ENCODE measurements around the gene FNDC3B. TPM values are rescaled to one million over a fixed set of nuclear protein-coding genes. Genes with fewer than 3 reads are reported as not detected.

Gene FNDC3B
- total and polyA plus RNA-seq, 2 of the 8 experiments (the other 6 are each of a cell fraction or from before 2014, with no cell fraction given), result 14.1 to 44.4 TPM

DNA sequence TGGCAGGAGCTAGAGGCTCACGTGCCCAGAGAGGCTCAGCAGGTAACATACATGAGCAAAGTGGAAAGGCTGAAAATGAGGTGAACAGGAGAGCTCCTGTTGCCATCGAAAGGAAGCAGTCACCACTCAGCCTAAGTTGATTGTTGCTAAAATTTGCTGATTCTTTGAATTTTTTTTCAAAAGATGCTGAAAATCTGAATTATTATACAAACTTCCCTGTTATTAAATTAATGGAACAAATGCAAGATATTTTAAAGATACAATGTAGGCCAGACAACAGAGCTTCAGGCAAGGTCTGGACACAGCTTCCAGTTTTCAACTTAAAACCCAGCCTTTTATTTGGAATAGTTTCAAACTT, 257.6 kb downstream of the FNDC3B start:
- no peak for DNase-seq (ENCODE audit: low read depth in 1 of 2, low spot score in 2 of 2)
- Histone ChIP-seq H4K20me1 (replicated peaks in 1 of 2; ENCODE audit: control insufficient read depth in 1 of 2, insufficient read depth in 2 of 2, low read length in 2 of 2) (no peaks in the 10 kb centered on the region), H4K5ac (ENCODE audit: insufficient read length, low read depth, low read length) (no peak overlapping the region)

More for the DNA sequence above, 257.6 kb downstream of the FNDC3B start:
- Histone ChIP-seq H3K36me3 (ENCODE audit: control insufficient read depth in 2 of 4, insufficient read depth in 4 of 4, low read length in 3 of 4) (peaks cover 0 to 9% (median 2%) of the 10 kb centered on the region in 4 experiments; a peak in 4 of 8 replicates), H3K23ac (ENCODE audit: insufficient read length) (no peak overlapping the region), H2AK5ac (ENCODE audit: low read depth, low read length) (no peak overlapping the region), H2BK12ac (ENCODE audit: low read depth, low read length) (no peak overlapping the region), H3K79me1 (ENCODE audit: low read depth, low read length) (no peaks in the 10 kb centered on the region), H3K9me3 (ENCODE audit: insufficient read depth in 2 of 2, low read depth in 1 of 2, low read length in 1 of 2) (no peaks in the 10 kb centered on the region), H2BK20ac (ENCODE audit: low read length) (no peak overlapping the region), H3K4me3 (ENCODE audit: extremely low read depth in 1 of 4, insufficient read depth in 2 of 4, low read depth in 3 of 4, low read length in 4 of 4) (no peak overlapping the region), H4K8ac (ENCODE audit: extremely low read depth, insufficient read depth, low read length) (no peak overlapping the region), H2BK120ac (replicated peaks; ENCODE audit: low read depth, low read length) (no peak overlapping the region), H3K56ac (replicated peaks; ENCODE audit: insufficient read length, low read depth, low read length) (no peak overlapping the region), H3K9ac (replicated peaks in 1 of 4; ENCODE audit: extremely low read depth in 1 of 4, low read depth in 3 of 4, low read length in 3 of 4) (no peak overlapping the region), H3K4me1 (replicated peaks in 1 of 4; ENCODE audit: control insufficient read depth in 3 of 4, insufficient read depth in 4 of 4, low read length in 3 of 4) (peaks cover 0 to 8% (median 0%) of the 10 kb centered on the region in 4 experiments; a peak in 1 of 7 replicates), H3K27ac (ENCODE audit: low read depth, low read length) (no peak overlapping the region), H3K27me3 (replicated peaks in 1 of 4; ENCODE audit: control insufficient read depth in 3 of 4, extremely low read depth in 1 of 4, insufficient read depth in 3 of 4, low read length in 3 of 4) (no peaks in the 10 kb centered on the region), H2BK15ac (ENCODE audit: low read length) (no peak overlapping the region), H3K79me2 (ENCODE audit: control insufficient read depth in 1 of 2, insufficient read depth in 2 of 2, low read length in 2 of 2) (no peaks in the 10 kb centered on the region), H4K91ac (replicated peaks; ENCODE audit: insufficient read length, low read length) (no peak overlapping the region), H3K4ac (replicated peaks; ENCODE audit: insufficient read length, low read depth, low read length) (no peak overlapping the region), H3K23me2 (ENCODE audit: low read depth, low read length) (no peaks in the 10 kb centered on the region), H3K18ac (ENCODE audit: extremely low read depth, low read length) (no peak overlapping the region), H2AFZ (ENCODE audit: low read length) (no peak overlapping the region), H3K4me2 (ENCODE audit: insufficient read depth in 1 of 2, low read depth in 2 of 2, low read length in 2 of 2) (no peak overlapping the region), H3K14ac (ENCODE audit: insufficient read length) (no peak overlapping the region), H2BK5ac (ENCODE audit: low read depth, low read length) (no peak overlapping the region)
- POLR2A ChIA-PET (ENCODE audit: partially characterized antibody), result no interaction called here
- CTCF ChIA-PET (ENCODE audit: partially characterized antibody), result interaction anchor here (0.8 to 1.1 kb wide), 2 partner anchors 45 to 490 kb away, joined by 3 read pairs; no protein-coding TSS in a partner anchor
- 100% methylated on average over 2 of the region's 2 CpGs; no CpG with 5 or more reads in 1 of the 2 experiments for WGBS, 2 experiments (ENCODE audit: extremely low coverage in 1 of 2, insufficient coverage in 1 of 2, insufficient read length in 1 of 2, insufficient replicate concordance in 2 of 2, low coverage in 1 of 2, low lambda C conversion rate in 2 of 2, missing lambda C conversion rate in 1 of 2)
- no peak for FAIRE-seq
- TF ChIP-seq RAD21 (IDR thresholded peaks at IDR 0.05 in 1 of 2, conservative IDR thresholded peaks at IDR 0.05 in 1 of 2; ENCODE audit: low read depth in 2 of 2, low read length in 2 of 2), result no peak
- TF ChIP-seq ASH2L (IDR thresholded peaks at IDR 0.05; ENCODE audit: low read length), result no peak
- no peak for TF ChIP-seq POLR2AphosphoS5 (IDR thresholded peaks at IDR 0.05; ENCODE audit: low read depth, low read length)
- TF ChIP-seq, protein P1, sequence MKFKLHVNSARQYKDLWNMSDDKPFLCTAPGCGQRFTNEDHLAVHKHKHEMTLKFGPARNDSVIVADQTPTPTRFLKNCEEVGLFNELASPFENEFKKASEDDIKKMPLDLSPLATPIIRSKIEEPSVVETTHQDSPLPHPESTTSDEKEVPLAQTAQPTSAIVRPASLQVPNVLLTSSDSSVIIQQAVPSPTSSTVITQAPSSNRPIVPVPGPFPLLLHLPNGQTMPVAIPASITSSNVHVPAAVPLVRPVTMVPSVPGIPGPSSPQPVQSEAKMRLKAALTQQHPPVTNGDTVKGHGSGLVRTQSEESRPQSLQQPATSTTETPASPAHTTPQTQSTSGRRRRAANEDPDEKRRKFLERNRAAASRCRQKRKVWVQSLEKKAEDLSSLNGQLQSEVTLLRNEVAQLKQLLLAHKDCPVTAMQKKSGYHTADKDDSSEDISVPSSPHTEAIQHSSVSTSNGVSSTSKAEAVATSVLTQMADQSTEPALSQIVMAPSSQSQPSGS (IDR thresholded peaks at IDR 0.05; ENCODE audit: low read length), result no peak
- no peak for TF ChIP-seq SAP30 (IDR thresholded peaks at IDR 0.05; ENCODE audit: insufficient read depth, insufficient replicate concordance, low read length)
